Measurements from ENCODE around the gene DAD1.

The DAD1 gene

DNA sequence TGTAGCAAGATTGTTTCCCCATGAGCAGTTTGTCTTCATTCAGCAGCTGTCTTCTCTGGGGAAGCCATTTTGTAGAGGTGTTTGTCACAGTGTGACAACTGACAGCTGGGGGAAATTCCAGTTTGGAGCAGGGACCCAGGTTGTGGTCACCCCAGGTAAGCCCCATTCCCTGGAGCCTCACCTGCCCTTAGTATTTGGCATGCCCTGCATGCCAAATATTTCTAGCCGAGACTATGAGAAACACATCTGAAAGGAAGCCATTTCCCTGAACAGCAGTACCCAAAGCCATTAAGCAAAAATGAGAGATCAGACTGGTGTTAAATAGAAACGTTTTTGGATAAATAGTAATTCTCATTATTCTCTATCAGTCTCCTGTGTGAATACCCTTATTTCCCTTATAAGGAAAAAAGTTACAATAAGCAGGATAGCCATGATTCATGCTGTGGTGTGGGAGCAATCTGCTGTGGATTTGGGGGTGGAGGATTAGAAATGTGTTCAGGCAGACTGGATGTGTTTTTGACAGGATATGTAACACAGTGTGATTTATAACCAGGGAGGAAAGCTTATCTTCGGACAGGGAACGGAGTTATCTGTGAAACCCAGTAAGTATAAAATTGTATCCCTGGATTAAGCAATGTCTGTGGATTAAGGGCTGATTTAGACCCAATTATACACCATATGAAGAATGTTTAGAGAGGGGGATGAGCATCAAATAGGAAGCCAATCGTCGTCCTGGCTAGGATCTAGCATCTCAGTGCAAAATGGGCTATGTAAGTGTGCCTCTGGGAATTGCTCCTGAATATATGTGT is 68.9 kb downstream of the DAD1 start:
- CTCF ChIA-PET = interaction anchor here (1.1 kb wide), 1 partner anchor 51 kb away, joined by 4 read pairs; no protein-coding TSS in a partner anchor
- Histone ChIP-seq H3K4me3 (ENCODE audit: low read depth, low read length) (no peak overlapping the region), H3K36me3 (ENCODE audit: control insufficient read depth in 2 of 2, insufficient read depth in 1 of 2, low read length in 2 of 2) (no peaks in the 10 kb centered on the region), H3K4me1 (ENCODE audit: control insufficient read depth, insufficient read depth, low read length) (peaks cover 8% of the 10 kb centered on the region), H3K9me3 (ENCODE audit: control insufficient read depth, insufficient read depth, low read depth, low read length) (no peaks in the 10 kb centered on the region), H3K27ac (ENCODE audit: extremely low read depth, low read depth, low read length) (no peak overlapping the region)
- TF ChIP-seq ZNF426 (tag by site-specific recombination; IDR thresholded peaks at IDR 0.05) (no peak), KLF9 (tag by site-specific recombination; IDR thresholded peaks at IDR 0.05; ENCODE audit: low read depth) (no peak), ZNF530 (tag by site-specific recombination; IDR thresholded peaks at IDR 0.05; ENCODE audit: low read depth) (no peak), ZNF133 (tag by site-specific recombination; IDR thresholded peaks at IDR 0.05) (0 out of 2 replicates have a peak, but pooled peaks have one; percentile 14)
- TF ChIP-seq, protein P1, sequence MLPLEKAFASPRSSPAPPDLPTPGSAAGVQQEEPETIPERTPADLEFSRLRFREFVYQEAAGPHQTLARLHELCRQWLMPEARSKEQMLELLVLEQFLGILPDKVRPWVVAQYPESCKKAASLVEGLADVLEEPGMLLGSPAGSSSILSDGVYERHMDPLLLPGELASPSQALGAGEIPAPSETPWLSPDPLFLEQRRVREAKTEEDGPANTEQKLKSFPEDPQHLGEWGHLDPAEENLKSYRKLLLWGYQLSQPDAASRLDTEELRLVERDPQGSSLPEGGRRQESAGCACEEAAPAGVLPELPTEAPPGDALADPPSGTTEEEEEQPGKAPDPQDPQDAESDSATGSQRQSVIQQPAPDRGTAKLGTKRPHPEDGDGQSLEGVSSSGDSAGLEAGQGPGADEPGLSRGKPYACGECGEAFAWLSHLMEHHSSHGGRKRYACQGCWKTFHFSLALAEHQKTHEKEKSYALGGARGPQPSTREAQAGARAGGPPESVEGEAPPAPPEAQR (tag by site-specific recombination; IDR thresholded peaks at IDR 0.05) = no peak
- POLR2A ChIA-PET = no interaction called here

DNA sequence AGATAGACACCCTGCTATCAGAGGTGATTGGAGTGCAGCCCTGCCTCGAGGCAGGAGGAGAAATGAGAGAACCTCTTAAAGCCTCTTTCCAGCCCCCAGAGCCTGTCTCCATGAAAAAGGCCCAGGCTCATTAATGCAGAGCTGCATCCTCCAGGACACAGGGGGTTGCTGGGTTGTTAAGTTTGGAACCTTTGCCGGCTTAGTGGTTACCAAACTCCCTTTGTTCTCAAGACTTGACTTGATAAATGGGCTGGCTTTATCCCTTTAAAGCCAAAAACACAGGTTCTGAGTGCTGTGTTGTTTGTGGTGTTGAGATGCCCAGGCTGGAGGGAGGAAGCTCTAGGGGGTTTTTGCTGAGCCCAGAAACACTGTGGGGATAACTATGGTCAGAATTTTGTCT is 71.0 kb downstream of the DAD1 start:
- TF ChIP-seq, protein P2, sequence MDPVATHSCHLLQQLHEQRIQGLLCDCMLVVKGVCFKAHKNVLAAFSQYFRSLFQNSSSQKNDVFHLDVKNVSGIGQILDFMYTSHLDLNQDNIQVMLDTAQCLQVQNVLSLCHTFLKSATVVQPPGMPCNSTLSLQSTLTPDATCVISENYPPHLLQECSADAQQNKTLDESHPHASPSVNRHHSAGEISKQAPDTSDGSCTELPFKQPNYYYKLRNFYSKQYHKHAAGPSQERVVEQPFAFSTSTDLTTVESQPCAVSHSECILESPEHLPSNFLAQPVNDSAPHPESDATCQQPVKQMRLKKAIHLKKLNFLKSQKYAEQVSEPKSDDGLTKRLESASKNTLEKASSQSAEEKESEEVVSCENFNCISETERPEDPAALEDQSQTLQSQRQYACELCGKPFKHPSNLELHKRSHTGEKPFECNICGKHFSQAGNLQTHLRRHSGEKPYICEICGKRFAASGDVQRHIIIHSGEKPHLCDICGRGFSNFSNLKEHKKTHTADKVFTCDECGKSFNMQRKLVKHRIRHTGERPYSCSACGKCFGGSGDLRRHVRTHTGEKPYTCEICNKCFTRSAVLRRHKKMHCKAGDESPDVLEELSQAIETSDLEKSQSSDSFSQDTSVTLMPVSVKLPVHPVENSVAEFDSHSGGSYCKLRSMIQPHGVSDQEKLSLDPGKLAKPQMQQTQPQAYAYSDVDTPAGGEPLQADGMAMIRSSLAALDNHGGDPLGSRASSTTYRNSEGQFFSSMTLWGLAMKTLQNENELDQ (tag by site-specific recombination; IDR thresholded peaks at IDR 0.05; ENCODE audit: low read depth) = no peak
- 0 out of 2 replicates have a peak, but pooled peaks have one; percentile 9 for TF ChIP-seq GLIS1 (tag by site-specific recombination; IDR thresholded peaks at IDR 0.05)
- ChIA-PET POLR2A (no interaction called here), CTCF (interaction anchor here (0.7 to 1.3 kb wide), 2 partner anchors 13 to 36 kb away, joined by 3 to 4 read pairs; no protein-coding TSS in a partner anchor)
- Histone ChIP-seq H3K4me3 (ENCODE audit: low read depth, low read length) (no peak overlapping the region), H3K4me1 (ENCODE audit: control insufficient read depth, insufficient read depth, low read length) (peaks cover 8% of the 10 kb centered on the region), H3K36me3 (ENCODE audit: control insufficient read depth in 2 of 2, insufficient read depth in 1 of 2, low read length in 2 of 2) (no peaks in the 10 kb centered on the region), H3K9me3 (ENCODE audit: control insufficient read depth, insufficient read depth, low read depth, low read length) (no peaks in the 10 kb centered on the region), H3K27ac (ENCODE audit: extremely low read depth, low read depth, low read length) (no peak overlapping the region; the same call in 1 of the 2 replicates)

DNA sequence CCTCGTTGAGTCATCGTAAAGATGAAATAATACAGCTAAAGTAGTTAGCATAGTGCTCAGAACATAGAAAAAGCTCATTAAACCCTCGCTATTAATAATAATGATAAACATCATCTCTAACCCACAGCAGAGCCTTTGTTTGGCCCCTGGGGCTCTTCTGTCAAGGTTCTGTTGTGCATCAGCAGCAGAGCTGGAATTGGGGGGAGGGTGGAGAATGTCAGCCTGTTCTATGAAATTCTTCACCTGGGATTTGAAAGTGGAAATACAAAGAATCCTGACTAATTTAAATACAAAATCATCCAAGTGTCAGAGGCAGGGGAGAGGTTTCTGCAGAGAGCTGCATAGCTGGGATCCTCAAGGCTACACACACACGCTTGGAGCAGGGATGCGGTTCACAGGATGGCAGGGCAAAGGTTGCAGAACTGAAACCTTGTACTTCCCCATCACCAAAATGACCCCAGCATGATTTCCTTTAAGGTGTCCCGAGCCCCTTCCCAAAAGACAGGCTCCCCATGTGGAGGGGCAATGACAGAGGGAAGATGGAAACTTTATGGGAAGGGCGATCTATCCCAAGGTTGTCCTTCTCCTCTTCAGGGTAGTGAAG is 71.8 kb downstream of the DAD1 start:
- POLR2A ChIA-PET = no interaction called here
- H3K4me3 ChIP-seq (ENCODE audit: low read depth, low read length) = no peak overlapping the region
- peaks cover 10% of the 10 kb centered on the region for H3K4me1 ChIP-seq (ENCODE audit: control insufficient read depth, insufficient read depth, low read length)

More for the DNA sequence above, 71.8 kb downstream of the DAD1 start:
- CTCF ChIA-PET = interaction anchor here (0.5 to 1.3 kb wide), 3 partner anchors 14 to 40 kb away, joined by 3 to 4 read pairs (median 3); no protein-coding TSS in a partner anchor
- H3K36me3 ChIP-seq (ENCODE audit: control insufficient read depth in 2 of 2, insufficient read depth in 1 of 2, low read length in 2 of 2) = no peaks in the 10 kb centered on the region
- H3K9me3 ChIP-seq (ENCODE audit: control insufficient read depth, insufficient read depth, low read depth, low read length) = no peaks in the 10 kb centered on the region
- 0 out of 2 replicates have a peak overlapping the region, but pooled peaks have one; percentile 9 for H3K27ac ChIP-seq (ENCODE audit: extremely low read depth, low read depth, low read length)
- TF ChIP-seq SALL2 (tag by site-specific recombination; IDR thresholded peaks at IDR 0.05; ENCODE audit: borderline replicate concordance) = no peak
- TF ChIP-seq ZFP69B (tag by site-specific recombination; IDR thresholded peaks at IDR 0.05) = no peak
- TF ChIP-seq, protein P3, sequence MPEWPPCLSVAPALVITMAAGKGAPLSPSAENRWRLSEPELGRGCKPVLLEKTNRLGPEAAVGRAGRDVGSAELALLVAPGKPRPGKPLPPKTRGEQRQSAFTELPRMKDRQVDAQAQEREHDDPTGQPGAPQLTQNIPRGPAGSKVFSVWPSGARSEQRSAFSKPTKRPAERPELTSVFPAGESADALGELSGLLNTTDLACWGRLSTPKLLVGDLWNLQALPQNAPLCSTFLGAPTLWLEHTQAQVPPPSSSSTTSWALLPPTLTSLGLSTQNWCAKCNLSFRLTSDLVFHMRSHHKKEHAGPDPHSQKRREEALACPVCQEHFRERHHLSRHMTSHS (tag by site-specific recombination; IDR thresholded peaks at IDR 0.05) = no peak
- no peak for TF ChIP-seq FEZF1 (tag by site-specific recombination; IDR thresholded peaks at IDR 0.05)
- TF ChIP-seq ZNF571 (tag by site-specific recombination; IDR thresholded peaks at IDR 0.05) = no peak
- TF ChIP-seq ZNF223 (tag by site-specific recombination; IDR thresholded peaks at IDR 0.05) = no peak
- no peak for TF ChIP-seq ZNF404 (tag by site-specific recombination; IDR thresholded peaks at IDR 0.05)
- TF ChIP-seq ZNF664 (tag by site-specific recombination; IDR thresholded peaks at IDR 0.05) = no peak
- no peak for TF ChIP-seq ZFP41 (tag by site-specific recombination; IDR thresholded peaks at IDR 0.05; ENCODE audit: borderline replicate concordance)
- TF ChIP-seq KLF16 (tag by site-specific recombination; IDR thresholded peaks at IDR 0.05) = no peak
- TF ChIP-seq ZNF558 (tag by site-specific recombination; IDR thresholded peaks at IDR 0.05) = no peak
- no peak for TF ChIP-seq ZNF626 (tag by site-specific recombination; IDR thresholded peaks at IDR 0.05)
- TF ChIP-seq KLF8 (tag by site-specific recombination; IDR thresholded peaks at IDR 0.05) = no peak
- TF ChIP-seq ZBTB21 (tag by site-specific recombination; IDR thresholded peaks at IDR 0.05) = no peak
- TF ChIP-seq, protein P4, sequence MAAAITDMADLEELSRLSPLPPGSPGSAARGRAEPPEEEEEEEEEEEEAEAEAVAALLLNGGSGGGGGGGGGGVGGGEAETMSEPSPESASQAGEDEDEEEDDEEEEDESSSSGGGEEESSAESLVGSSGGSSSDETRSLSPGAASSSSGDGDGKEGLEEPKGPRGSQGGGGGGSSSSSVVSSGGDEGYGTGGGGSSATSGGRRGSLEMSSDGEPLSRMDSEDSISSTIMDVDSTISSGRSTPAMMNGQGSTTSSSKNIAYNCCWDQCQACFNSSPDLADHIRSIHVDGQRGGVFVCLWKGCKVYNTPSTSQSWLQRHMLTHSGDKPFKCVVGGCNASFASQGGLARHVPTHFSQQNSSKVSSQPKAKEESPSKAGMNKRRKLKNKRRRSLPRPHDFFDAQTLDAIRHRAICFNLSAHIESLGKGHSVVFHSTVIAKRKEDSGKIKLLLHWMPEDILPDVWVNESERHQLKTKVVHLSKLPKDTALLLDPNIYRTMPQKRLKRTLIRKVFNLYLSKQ (tag by site-specific recombination; IDR thresholded peaks at IDR 0.05; ENCODE audit: borderline replicate concordance) = no peak
- TF ChIP-seq ZNF19 (tag by site-specific recombination; IDR thresholded peaks at IDR 0.05; ENCODE audit: low read depth) = no peak
- no peak for TF ChIP-seq ZNF2 (tag by site-specific recombination; IDR thresholded peaks at IDR 0.05)
